ENCODE measurements around the gene BCAT1.

- TF ChIP-seq CTCF (conservative IDR thresholded peaks at IDR 0.05) (no peak), ZFX (IDR thresholded peaks at IDR 0.05) (no peak)
Observed at GRCh38 chr12:24911271-24911791, 37.6 kb downstream of the BCAT1 start.
